KG1 (cell line): ENCODE measurements around the gene MLIP.
"Not testable (repeated sequence)": the region's sequence is repeated elsewhere in the genome, so short reads cannot be mapped to it uniquely, and the experiment has no call there.

Experiments used
- DNase-seq: peaks from one replicate; lab custom pipeline; 2025; lab: John Stamatoyannopoulos, UW

Gene MLIP, protein sequence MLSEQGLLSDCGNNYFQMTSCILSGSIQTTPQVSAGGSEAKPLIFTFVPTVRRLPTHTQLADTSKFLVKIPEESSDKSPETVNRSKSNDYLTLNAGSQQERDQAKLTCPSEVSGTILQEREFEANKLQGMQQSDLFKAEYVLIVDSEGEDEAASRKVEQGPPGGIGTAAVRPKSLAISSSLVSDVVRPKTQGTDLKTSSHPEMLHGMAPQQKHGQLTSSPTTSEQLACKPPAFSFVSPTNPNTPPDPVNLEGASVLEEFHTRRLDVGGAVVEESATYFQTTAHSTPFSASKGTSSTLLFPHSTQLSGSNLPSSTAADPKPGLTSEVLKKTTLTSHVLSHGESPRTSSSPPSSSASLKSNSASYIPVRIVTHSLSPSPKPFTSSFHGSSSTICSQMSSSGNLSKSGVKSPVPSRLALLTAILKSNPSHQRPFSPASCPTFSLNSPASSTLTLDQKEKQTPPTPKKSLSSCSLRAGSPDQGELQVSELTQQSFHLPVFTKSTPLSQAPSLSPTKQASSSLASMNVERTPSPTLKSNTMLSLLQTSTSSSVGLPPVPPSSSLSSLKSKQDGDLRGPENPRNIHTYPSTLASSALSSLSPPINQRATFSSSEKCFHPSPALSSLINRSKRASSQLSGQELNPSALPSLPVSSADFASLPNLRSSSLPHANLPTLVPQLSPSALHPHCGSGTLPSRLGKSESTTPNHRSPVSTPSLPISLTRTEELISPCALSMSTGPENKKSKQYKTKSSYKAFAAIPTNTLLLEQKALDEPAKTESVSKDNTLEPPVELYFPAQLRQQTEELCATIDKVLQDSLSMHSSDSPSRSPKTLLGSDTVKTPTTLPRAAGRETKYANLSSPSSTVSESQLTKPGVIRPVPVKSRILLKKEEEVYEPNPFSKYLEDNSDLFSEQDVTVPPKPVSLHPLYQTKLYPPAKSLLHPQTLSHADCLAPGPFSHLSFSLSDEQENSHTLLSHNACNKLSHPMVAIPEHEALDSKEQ

DNA sequence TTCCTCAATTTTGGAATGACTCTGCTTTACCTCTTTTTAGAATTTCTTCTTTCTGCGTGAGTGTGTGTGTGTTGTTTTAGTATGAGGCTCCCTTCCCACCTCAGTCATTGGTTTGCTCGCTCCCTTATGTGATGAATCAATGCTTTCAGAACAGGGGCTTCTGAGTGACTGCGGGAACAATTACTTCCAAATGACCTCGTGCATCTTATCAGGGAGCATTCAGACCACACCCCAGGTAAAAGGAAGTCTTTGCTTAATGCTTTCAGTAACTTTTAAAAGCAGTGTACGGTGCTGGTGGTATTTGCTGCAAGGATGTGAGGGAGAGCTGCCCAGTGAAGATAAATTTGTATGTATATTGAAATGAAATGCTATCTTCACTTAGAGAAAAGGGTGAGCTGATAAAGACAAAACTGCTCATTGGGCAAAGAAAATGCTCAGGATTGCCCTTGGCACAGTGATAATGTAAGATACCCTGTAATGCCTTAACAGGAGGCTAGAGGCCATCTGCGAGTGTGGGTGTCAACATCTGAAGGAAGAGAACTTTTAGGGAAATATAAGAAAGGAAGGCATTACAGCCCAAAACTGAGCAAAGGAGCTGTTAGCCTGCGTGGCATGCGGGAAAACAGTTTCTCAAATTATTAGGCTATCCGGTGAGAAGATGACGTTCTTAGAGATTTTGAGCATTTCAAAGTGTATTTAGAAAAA, at the start of gene MLIP:
MLIP (plus strand) TSS at position 103 of the 705 bp plus-strand sequence; CDS start at position 140, 37 bp downstream.
- no peak for DNase-seq

DNA sequence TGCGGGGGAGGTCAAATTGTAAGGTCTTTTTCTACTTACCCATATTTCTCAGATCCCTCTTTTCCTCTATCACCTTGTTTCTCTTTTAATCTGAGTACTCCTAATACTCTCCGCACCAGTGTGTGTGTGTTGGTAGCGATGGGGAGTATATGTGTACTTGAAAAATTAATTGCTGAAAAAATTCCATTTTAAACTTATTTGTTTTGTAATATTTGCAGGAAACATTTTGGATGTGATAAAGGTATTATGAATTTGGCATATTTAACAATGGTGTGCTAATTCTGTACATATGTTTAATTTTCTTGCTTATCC, 48.1 kb upstream of the MLIP start:
- no peak for DNase-seq

DNA sequence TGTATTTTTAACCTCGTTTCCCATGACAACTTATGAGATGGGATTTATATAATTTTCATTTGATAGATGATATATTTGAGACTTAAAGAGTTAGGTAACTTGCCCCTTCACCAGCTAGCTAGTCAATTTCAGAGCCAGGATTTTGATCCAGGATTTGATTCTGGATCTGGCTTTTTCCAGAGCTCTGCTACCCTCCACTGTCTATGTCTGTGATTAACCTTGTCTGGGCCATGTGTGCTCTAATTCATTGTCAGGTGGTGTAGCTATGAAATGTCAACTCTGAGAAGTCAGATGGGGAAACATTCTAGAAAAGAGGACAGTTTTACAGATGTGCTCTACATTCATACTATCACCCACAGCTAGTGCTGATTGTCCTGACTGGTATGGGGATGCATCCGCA, 42.5 kb upstream of the MLIP start:
- no peak for DNase-seq

DNA sequence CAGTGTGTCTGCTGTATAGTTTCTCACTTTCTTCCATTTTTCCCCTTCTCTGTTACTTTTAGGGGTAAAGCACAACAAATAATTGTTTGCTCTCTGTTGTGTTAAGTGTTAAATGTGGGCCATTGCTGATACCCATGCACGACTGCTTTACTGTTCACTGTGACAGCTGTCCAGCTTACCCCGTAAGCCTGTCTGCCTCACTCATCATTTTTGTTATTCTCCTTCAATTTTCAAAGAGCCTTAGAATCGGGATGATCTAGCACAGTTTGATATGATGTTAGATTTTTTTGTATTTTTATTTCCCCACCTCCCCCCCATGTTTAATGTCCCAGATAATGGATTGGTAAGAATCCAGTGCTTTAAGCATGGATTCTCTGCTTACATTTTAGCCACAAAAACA, 41.2 kb upstream of the MLIP start:
- no peak for DNase-seq

DNA sequence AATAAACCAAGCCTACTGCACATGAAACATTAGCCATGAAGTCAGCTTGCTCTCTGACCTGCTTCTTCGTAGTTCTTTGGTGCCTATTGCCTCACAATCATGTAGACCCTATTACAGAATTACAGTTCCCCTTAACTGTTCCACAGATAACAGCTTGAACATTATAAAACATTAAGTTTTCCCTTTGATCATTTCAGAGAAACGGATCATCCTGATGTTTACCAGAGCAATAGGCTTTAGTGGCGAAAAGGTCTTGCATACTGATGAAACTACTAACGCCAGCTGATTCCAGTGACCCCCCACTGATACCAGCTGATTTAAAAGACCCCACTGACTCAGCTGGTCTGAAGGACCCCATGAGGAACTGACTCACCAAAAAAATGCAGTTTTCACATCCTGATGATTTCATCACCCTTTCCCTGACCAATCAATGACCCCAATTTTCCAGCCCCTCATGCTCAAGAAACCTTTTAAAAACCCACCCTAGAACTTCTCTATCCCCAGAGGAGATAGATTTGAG, 39.4 kb upstream of the MLIP start:
- no peak for DNase-seq

DNA sequence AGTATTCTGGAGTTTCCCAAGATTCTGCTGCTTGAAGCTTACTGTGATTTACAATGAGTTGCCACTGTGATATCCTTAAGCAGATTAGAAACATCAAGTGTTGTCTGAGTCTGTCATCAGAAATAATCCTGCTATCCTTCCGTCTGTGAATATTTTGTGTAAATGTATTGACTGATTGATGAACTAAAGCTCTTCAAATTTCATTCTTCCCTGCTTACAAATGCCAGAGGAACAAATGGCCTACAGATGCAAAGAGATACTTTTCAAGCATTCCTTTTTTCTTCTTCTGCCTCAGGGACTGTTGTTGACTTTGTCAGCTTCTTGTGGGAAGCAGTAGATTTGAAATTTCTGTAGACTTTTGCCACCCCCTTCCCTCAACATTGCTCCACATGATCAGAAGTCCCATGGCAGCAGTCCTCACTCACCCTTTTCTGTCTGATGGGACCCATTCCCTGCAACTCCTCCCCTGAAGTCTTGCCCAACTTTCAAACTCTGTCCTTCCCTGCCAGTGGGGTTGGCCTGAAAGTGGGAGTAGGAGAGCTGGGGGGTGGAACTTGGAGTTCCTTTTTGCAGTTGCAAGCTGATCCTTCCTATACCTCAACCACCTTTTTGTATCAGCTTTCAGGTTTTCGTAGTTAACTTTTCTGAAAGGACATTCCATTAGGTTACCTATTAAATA, 38.5 kb upstream of the MLIP start:
- DNase-seq, result no peak

DNA sequence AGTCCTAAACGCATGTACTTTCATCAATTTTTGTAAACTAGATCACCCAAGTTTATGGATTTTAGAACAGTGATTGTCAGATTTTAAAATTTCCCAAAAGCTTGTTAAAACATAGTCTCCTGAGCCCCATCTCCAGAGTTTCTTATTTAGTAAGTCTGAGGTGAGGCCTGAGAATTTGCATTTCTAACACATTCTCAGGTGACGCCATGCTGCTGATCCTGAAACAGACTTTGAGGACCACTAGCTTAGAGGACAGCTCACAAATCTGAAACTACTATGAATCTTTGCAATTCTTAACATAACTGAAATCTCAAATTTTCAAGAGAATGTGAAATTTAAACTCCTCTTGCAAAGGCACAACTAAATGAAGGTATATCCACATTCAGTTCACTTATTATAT, 37.8 kb upstream of the MLIP start:
- DNase-seq, result no peak

DNA sequence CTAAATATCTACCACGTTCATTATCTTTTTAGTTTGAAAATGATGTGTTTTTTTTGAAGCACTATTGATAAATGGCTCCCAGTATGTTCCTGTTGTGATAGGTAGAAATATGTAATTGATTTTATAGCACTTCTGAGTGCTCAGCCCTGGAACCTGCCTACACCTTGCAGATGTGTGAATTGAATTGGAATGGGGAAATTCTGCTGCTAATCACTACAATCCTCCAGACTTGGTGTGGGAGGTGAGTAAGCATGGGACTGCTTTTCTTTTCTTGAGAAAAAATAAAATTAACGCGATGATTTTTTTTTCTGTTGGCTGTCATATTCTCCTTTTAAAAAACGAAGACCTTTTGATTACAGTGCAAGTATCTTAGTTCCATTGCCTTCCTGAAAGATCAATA, 37.1 kb upstream of the MLIP start:
- no peak for DNase-seq

DNA sequence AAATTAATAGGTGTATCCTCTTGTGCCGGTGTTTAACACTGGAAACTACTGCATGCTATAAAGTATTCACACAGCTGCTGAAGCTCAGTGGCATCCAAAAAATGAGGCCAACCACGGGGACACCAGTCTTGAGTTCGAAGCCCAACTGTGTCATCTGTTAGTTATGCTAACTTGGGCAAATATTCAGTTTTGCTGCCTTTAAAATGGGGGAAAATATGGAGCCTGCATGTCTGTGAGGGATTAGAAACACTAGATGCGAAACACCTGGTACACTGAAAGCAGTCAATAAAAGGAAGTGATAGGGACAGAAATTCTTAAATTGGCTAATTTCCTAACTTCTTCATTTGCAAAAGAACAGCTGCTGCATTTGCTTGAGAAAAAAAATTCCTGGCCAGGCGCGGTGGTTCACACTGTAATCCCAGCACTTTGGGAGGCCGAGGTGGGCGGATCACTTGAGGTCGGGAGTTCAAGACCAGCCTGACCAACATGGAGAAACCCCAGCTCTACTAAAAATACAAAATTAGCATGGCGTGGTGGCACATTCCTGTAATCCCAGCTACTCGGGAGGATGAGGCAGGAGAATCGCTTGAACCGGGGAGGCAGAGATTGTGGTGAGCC, 36.6 kb upstream of the MLIP start:
- DNase-seq, result no peak

DNA sequence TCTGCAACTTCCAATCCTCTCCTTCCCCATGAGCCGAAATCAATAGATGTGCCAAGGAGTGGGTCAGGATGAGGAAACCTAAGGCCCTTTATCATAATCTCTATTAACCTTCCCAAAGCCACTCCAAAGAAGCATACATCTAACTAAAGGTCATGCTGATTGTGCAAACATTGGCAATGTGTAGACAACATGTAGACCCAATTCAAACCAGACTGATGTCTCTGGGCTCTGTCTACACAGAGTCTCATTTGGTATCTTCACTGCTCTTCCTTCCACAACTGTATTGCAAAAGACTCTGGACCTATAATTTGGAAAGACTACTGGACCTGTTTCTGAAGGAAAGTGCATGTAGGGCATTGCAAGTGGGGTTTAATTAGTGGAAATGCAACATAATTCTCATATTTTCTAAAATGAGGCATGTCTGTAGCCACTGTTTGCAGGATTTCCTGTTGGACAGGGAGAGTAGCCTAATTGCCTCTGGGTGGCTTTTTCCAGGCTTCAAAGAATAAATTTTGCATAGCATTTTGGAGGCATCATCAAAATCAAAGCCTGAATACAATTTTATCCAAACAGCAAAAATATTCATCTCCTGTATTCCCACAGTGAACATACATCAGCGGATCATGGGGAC, 35.0 kb upstream of the MLIP start:
- DNase-seq, result no peak

DNA sequence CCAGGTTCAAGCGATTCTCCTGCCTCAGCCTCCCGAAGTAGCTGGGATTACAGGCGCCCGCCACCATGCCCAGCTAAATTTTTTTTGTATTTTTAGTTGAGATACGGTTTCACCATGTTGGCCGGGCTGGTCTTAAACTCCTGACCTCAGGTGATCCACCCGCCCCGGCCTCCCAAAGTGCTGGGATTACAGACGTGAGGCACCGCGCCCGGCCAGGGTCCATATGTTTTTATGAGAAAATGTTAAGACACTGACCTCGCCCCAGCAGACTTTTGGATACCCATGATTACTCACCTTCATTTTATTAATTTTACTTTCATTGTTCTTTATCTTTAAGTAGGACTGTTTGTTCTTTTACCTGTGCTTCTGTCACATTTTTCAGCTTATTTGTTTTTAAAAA, 29.7 kb upstream of the MLIP start:
- not testable (repeated sequence) for DNase-seq

DNA sequence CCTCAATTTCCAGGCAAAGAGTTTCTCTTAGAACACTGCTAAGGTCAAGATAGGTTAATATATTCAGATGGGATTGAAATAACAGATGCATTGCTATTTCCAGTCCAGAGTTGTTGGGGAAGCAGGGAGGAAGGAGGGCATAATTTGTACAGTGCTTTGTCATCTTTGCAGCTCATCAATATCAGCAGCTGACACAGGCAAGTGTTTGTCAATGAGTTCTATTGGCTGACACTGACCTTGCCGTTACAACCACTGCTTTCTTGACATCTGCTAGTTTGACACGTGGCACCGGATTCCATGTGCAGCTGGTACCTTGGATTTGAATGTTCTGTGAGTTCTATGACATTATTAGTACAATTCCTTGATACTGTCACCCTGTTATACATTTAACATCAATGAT, 28.0 kb upstream of the MLIP start:
- DNase-seq, result no peak

DNA sequence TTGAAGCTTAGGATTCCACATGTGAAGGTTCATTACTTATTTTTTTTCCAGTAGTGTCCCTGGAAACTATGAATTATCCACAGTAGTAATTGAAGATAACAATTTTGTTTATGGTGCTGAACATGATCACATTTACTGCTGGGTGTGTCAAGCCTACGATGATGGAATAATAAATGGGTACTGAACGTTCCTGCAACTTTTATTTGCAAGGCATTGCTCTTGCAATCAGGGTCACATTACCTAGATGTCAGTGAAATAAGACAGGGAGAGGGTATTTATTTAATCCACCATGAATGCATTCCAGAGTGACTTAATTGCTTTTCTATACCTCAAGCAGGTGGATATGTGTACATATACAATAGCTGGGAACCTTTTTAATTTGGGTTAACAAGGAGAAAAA, 27.0 kb upstream of the MLIP start:
- no peak for DNase-seq

DNA sequence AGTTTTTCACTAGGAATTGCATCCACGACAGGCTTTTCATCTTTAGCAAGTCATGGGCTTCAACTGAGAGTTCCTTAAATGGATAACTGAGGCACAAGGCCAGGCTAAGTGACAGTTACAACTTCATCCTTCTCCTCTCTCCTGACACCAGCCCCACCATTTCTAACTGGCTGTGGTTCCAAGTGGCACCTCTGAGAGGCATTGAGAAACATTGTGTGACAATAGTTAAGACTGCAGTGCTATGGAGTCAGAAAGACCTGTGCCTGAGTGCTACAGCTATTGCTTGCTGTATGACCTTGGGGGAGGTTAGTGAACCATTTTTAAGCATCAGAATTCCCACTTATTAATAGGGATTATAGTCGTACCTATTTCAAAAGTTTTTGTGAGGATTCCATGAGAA, 26.2 kb upstream of the MLIP start:
- DNase-seq, result no peak

DNA sequence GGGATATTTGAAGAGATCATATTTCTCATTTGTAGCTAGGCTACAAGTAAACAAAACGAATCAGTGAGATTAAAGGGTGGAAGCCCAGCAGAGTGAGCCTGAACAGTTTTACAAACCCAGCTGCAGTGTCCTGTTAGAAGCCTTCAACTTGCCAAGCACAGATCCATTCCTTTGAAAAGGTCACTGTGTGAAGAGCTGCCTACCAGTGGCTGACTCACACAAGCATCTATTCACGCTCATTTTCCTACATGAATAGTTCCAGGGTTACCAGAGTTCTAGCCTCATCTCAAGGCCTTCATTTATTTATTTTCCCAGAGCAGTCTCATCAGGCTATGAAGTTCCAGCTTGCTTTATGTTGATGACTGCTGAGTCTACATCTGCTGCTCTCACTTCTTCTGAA, 25.7 kb upstream of the MLIP start:
- DNase-seq, result no peak

DNA sequence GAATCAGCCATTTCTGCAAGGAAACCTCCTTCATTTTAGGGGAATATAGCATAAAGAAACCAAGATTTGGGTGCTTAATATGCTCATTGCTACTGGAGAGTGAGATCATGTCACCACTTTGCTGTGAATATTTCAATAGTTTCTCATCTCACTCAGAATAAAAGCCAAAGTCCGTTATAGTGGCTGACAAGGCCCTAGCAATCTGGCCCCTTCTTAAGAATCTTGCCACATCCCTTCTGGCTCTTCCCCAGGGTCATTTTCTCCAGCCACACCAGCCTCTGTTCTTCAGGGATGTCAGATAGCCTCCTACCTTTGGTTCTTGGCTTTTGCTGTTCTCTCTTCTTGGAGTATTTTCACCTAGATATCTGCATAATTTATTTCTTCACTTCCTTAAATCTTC, 24.8 kb upstream of the MLIP start:
- DNase-seq, result no peak

DNA sequence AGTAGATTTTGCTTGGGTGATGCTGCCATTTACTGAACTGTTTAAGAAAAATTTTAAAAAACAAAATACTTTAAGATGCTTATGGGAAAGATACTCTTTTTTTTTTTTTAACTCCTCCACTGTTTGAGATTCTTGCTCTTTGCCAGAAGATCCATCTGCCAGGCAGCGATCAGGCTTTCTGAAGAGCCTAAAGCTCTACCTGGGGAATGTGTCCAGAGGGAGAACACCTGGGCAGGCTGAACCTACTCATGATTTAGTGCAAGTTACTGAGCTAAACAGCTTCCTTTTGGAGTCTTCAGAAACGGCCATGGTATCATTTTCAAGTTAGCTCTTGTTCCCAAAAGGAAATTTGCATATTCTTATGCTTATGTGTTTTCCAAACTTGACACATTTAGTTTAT, 23.5 kb upstream of the MLIP start:
- DNase-seq, result no peak

DNA sequence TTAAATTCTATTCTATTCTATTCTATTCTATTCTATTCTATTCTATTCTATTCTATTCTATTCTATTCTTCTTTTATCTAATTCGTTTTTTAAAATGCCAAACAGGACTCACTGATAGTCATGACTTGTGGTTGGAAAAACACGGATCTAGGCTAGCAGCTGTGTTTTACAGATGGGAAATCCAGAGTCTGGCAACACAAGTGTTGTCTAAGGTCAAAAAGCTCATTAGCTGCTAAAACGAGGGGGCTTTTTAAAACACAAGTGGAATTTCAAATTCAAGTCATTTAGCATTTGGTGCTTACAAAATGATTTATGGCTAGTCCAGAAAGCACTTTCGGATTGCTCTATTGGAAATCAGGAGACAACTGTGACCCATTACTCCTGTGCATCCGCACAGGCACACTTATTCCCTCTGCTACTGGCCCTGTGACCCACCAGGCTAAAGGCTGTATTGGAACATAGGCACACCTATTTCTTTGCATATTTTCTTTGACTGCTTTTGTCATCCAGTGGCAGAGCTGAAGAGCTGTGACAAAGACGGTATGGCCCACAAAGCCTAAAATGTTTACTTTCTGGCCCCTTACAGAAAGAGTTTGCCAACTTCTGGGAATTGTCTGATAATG, 17.8 kb upstream of the MLIP start:
- DNase-seq, result no peak

DNA sequence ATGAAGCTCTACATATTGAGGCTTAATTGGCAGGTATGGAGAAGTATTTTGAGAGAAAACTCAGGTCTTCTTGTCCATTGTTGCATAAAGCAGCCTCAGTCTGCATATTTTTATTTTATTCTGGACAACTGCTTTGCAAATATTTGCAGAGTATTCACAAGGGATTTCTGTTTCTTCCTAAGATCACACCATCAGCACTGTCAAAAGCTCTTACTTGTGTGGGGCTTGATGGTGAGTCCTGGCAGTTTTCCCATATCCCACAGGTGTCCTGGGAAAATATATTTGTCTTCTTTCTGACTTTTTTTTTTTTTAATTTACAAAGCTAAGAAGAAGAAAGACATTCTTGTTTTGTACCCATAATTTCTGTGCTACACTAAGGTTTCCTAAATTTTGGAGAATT, 16.9 kb upstream of the MLIP start:
- DNase-seq, result no peak

DNA sequence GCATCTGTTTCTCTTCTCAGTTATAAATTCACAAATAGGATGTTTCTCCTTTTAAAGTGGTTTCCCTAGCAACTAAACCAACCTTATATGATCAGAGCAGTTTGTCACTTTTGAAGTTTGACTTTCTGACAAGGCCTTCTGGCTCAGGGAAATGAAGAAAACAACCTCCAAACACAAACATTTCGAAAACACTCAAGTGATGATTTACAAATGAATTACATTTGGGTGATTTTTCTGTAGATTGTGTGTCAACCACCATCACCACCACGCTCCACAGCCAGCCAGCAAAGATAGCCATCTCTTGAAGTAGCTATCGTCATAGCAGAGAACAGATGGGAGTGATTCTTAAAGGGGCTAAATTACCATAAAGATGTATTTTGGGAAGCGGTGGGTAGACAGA, 16.5 kb upstream of the MLIP start:
- DNase-seq, result no peak
